GM18508 (cell line): ENCODE measurements around the gene TBC1D22B.
"Not testable (repeated sequence)": the region's sequence is repeated elsewhere in the genome, so short reads cannot be mapped to it uniquely, and the experiment has no call there.

Experiments used
- ATAC-seq: cut with Tn5 transposase; IDR thresholded peaks from one replicate; pipeline ENCODE4 v1.9.1; 2021; ENCODE audit warnings: moderate number of reproducible peaks; ENCODE audit not compliant: insufficient read depth, unreplicated experiment

The TBC1D22B gene

DNA sequence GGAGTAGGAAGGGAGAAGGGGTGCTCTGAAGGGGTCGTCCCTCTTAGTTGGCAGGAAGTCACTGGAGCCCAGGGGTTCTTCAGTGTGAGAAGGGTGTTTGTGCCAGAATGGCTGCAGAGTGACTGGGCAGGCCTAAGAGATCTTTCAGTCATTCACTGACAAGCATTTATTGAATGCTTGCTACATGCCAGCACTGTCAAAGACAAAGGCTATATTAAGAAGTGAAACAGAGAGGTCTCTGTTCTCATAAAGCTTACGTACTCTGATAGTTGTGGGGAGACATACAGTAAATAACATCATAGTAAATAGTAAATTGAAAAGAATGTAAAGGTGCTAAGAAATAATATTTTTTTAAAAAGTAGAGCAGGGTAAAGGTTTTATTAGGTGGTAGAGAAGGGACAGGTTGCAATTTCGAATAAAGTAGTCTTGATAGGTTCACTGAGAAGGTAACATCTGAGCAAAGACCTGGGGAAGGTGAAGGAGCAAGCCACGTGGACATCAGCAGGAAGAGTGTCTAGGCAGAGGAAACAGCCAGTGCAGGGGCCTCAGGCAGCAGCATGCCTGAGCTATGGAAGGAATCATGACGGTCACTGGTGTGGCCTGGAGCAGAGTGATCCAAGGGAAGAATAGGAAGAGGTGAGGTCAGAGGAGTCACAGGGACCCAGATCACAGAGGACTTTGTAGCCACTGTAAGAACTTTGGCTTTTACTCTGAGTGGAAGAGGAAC, 59.9 kb downstream of the TBC1D22B start:
- ATAC-seq: no peak

- no peak for ATAC-seq
Observed at GRCh38 chr6:37319156-37319555, 61.6 kb downstream of the TBC1D22B start.

GRCh38 chr6:37319856-37320480, 62.4 kb downstream of the TBC1D22B start:
- no peak for ATAC-seq

GRCh38 chr6:37320646-37321045, 63.1 kb downstream of the TBC1D22B start:
- no peak for ATAC-seq

- ATAC-seq: no peak
Observed at GRCh38 chr6:37321101-37321500, 63.5 kb downstream of the TBC1D22B start.

GRCh38 chr6:37321516-37322415, 64.2 kb downstream of the TBC1D22B start:
- ATAC-seq: no peak

DNA sequence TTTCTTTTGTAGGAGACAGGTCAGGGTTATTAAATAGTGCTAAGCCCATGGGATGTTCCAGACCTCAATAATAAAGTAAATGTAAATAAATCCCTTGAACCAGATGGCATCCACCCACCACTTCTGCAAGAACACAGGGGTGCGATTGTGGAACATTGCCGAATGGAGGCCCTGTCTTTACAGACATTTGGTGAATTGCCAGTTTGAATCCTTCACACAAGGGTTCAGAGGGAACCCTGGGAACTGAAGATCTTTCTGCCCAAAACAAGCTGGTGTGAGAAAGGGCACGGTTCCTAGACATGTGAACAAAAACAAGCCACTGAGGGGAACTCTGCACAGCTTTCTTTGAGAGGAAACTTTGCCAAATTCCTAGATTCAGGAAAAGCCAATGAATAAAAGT, 66.0 kb downstream of the TBC1D22B start:
- ATAC-seq: no peak

- ATAC-seq: no peak
Observed at GRCh38 chr6:37324131-37325033, 66.8 kb downstream of the TBC1D22B start.

- ATAC-seq: not testable (repeated sequence)
Observed at GRCh38 chr6:37330345-37330744, 72.8 kb downstream of the TBC1D22B start.

GRCh38 chr6:37331047-37331446, 73.5 kb downstream of the TBC1D22B start:
- no peak for ATAC-seq

DNA sequence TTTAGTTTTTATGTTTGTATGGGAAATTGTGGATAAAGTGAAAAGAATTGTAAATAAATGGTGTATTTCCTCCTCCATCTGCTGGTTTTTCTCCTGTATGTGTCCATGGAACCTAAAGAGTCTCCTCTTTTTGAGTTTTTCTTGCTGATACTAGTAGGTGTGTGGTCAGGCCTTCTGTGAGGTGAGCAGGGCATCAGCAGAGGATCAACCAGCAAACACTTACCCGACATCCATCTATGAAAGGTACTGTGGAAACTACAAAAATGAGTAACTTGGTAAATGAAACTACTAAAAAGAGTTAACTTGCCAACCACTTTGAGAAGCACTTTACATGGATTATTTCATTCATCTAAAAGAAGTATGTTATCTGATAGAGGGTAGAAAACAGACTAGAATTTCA, 75.3 kb downstream of the TBC1D22B start:
- no peak for ATAC-seq

- ATAC-seq: no peak
Observed at GRCh38 chr6:37334047-37334446, 76.5 kb downstream of the TBC1D22B start.

GRCh38 chr6:37338317-37338716, 80.7 kb downstream of the TBC1D22B start:
- ATAC-seq: not testable (repeated sequence)

GRCh38 chr6:37338745-37339255, 81.2 kb downstream of the TBC1D22B start:
- no peak for ATAC-seq

DNA sequence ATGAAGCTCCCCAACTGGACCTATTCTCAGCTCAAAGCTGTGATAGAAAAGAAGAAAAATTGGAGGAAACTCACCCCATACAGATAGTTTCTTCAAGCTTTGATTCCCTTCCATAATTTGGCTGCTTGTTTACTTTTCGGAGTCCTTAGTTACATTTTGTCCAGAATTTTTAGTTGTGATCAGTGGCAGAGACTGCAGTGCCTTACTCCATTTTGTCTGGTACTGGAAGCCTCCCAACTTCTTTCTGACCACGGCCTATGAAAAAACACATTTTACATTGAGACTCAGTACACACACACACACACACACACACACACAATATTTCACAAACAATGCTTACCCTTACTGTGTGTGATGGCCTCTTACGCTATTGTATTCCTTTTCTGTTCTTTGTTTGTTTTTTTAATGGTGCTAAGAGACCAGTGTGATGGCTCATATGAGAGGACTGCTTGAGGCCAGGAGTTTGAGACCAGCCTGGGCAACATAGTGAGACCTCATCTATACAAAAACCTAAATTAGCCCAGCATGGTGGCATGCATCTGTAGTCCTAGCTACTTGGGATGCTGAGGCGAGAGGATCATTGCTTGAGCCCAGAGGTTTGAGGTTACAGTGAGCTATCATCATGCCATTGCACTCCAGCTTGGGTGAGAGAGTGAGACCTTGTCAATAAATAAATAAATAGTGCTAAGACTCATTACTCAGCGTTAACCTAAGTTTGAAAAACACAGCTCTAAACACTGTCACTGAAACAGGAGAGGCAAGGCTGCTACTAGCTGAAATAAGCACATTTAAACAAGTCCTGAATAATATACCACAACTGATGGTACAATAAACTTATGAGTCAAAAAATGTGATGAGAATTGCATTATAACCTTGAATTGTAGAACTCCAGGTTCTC, 82.4 kb downstream of the TBC1D22B start:
- ATAC-seq: no peak

- no peak for ATAC-seq
Observed at GRCh38 chr6:37340639-37340943, 83.0 kb downstream of the TBC1D22B start.

- no peak for ATAC-seq
Observed at GRCh38 chr6:37343248-37343647, 85.7 kb downstream of the TBC1D22B start.

DNA sequence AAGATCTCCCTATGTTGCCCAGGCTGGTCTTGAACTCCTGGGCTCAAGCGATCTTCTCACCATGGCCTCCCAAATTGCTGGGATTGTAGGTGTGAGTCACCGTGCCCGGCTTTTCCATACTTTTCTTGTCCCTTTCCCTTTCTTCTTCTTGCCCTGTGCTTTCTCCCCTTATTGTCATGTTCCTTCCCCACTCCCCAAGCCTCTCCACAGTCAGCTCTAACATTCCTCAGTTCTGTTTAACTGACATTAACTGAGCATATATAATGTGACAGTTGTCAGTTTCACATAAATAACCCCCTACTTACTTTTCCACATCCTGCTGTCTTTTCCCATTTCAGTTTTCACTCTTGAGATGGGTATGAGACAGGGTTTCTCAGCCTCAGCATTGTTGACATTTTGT, 86.7 kb downstream of the TBC1D22B start:
- no peak for ATAC-seq

GRCh38 chr6:37345804-37346203, 88.2 kb downstream of the TBC1D22B start:
- not testable (repeated sequence) for ATAC-seq
